NCI-H2171 (cell line): ENCODE measurements around the gene NPIPB6.

Source experiments
- DNase-seq: peaks from one replicate; lab custom pipeline; 2025; lab: John Stamatoyannopoulos, UW

The NPIPB6 gene

GRCh38 chr16:28321700-28322411 is 41.5 kb downstream of the NPIPB6 start:
- DNase-seq, result no peak

DNA sequence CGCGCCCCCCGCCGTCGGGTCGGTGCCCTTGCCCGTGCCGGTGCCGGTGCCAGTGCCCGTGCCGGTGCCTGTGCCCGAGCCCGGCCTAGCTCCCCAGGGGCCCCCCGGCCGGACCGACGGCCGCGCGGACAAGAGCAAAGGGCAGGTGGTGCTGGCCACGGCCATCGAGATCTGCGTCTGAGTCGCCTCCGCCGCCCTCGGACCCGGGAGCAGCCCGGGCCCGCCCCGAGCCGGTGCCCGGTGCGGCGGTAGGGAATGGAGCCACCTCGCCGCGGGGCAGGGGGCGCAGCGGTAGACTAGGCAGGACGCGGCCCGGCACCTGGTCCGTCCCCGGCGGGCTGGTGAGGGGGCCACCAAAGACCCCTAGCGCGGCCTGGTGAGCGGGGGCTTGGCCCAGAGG is 42.6 kb downstream of the NPIPB6 start:
- DNase-seq, result no peak

GRCh38 chr16:28320023-28320561 is 43.2 kb downstream of the NPIPB6 start:
- DNase-seq, result no peak

GRCh38 chr16:28319476-28320022 is 43.8 kb downstream of the NPIPB6 start:
- no peak for DNase-seq

DNA sequence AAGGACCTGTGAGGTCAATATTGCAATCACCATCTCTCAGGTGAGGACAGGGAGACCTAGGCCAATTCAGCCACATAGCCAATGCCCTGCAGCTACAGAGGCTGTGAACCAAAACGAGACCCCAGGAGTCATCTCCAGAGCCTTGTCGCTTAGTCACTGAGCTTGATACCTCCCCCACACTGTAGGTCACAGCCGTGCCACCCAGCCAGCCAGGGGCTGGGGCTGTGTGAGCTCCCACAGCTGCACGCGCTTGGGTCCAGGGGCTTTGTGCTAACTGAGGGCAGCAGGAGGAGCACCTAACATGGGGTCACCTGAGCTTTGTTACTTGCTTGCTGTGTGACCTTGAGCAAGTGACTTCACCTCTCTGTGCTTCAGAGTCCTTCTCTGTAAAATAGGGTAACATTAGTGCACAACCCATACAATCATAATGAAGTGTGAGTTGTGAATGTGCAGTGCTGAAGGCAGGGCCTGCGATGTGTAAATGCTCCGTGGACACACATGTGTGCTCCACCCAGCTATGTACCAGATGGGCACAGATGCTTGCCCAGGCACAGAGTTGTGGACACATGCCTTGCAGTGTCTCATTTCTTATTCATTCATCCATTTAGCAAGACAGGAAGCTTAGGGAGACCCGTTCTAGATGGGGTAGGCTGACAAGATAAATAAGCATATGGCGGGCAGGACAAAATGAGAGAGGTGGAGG is 45.1 kb downstream of the NPIPB6 start:
- no peak for DNase-seq

DNA sequence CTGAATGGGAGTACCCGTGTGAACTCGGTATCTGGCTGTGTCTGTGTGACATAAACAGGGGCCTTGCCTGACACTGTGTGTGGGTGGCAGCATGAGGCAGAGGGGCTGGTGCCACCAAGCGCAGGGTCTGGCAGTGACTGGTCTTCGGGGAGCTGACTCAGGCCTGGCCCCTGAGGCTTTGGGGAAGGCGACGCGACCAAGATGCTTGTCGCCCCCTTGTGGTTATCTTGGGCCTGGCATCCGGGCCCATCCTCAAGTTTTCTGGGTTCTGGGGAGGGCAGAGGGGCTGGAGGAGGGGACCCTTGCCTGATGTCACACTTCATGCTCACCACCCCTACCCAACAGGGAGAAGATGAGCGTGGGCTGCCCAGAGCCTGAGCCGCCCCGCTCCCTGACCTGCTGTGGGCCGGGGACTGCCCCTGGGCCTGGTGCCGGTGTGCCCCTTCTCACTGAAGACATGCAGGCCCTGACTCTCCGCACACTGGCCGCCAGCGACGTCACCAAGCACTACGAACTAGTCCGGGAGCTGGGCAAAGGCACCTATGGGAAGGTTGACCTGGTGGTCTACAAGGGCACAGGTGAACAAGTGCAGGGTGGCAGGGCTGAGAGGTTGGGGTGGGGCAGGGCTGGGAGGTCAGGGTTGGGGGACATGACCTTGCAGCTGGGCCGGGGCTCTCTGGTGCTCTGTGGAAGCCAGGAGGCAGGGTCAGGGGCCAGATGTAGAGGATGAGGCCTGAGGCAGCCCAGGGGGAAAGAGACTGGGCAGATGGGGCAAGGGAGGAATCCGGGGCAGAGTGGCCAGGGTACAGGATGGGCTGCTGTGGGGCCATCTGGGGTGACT is 46.0 kb downstream of the NPIPB6 start:
- peak; percentile 13 for DNase-seq

GRCh38 chr16:28316054-28316453 is 47.3 kb downstream of the NPIPB6 start:
- DNase-seq, result no peak

DNA sequence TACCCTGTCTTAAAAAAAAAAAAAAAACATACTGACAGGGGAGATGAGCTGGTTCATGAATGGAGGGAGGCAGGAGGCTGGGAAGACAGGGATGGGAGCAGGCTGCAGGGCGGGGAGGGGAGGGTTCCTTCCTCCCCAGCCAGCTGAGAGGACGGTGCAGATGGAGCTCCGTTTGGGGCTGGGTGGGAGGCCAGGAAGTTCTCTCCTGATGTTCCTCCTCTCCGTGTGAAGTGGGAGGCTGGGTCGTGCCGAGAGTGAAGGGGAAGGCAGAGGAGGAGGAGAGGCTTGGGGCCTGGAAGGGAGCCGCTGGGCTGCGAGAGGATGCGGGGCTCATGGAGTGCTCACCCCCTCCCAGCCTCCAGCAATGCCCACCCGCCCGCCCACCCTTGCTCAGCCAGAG is 49.7 kb downstream of the NPIPB6 start:
- no peak for DNase-seq

DNA sequence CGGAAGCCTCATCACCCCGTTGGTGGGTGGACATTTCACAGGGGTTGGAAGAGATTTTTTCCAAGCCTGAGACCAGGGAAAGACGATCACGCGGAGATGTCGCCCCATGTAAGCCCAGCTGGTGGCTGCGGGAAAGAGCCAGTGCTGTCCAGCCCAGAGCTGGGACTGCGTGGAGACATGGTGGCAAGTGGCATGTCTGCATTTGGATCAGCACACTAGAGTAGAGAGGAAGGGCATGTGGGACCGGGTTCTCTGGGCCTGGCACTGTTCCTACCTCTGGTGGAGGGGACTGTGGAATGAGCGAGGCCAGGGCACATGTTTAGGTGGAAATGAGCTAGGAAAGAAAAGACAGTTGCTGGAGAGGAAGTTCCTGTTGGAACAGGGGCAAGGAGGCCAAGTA is 51.0 kb downstream of the NPIPB6 start:
- DNase-seq, result no peak

GRCh38 chr16:28311913-28312312 is 51.4 kb downstream of the NPIPB6 start:
- DNase-seq, result no peak

GRCh38 chr16:28311413-28311812 is 51.9 kb downstream of the NPIPB6 start:
- DNase-seq, result no peak

DNA sequence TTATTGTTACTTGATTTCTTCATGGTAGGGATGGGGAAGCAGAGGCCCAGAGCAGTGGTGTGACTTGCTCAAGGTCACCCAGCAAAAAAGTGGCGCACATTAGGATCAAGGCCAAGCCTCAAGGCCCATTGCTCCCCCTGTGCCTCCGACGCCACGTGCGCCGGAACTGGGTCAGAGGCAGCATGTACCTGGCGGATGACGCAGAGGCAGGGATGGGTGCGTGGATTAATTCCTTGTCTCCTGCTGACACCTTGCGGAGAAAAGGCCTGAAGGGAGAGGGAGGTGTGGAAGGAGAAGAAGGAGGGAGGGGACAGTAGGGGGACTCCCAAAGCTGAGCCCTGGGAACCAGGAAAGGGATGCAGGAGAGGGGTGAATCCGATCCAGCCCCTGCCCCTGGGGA is 52.5 kb downstream of the NPIPB6 start:
- no peak for DNase-seq

GRCh38 chr16:28309811-28310311 is 53.4 kb downstream of the NPIPB6 start:
- DNase-seq, result no peak

- no peak for DNase-seq
These were observed 54.3 kb downstream of the NPIPB6 start for GRCh38 chr16:28308794-28309584.

- DNase-seq, result no peak
These were observed 55.4 kb downstream of the NPIPB6 start for GRCh38 chr16:28307936-28308335.

- no peak for DNase-seq
These were observed 59.1 kb downstream of the NPIPB6 start for GRCh38 chr16:28304214-28304613.

GRCh38 chr16:28303132-28303531 is 60.2 kb downstream of the NPIPB6 start:
- no peak for DNase-seq

GRCh38 chr16:28301620-28302019 is 61.7 kb downstream of the NPIPB6 start:
- no peak for DNase-seq

DNA sequence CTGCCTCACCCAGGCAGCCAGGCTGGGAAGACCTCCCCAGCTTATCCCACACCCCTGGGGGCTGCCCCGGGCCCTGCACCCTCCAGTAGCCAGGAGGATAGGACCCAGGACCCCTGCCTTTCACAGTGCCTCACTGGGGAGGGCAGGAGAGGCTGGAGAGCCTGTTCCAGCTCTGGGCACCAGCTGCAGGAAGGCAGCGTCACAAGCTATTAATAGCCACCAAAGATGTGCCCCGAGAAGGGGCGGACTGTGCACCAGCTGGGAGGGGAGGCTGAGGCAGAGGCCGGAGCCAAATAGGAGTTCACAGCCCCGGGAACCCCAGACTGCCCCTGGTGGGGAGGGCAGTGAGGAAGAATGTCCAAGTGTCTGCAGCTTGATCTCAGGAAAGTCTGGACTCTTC is 62.2 kb downstream of the NPIPB6 start:
- DNase-seq, result no peak

- no peak for DNase-seq
These were observed 63.0 kb downstream of the NPIPB6 start for GRCh38 chr16:28300327-28300726.

DNA sequence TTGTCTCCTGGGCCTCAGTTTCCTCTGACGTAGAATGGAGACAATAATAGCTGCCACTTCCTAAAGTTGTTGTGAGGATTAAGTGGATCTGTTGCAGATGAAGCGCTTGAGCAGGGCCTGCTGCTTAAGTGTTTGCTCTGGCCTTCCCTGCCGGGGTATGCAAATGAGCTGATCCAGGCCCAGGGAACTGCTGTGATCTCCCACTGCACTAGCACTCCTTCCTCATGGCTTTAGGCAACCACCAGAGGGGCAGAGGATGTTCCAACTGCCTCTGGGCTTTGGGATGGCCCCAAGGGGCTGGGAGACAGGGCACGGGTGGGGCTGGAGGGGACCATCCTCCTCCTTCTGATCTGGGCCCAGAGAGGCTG is 64.8 kb downstream of the NPIPB6 start:
- DNase-seq, result no peak
